Ovary (tissue), 3 donors: ENCODE measurements around the gene AMER3.

Source experiments
- POLR2A ChIP-seq: fragments of 450-650 bp; IDR thresholded peaks from one replicate; pipeline ENCODE4 v1.6.1; 2017; ENCODE audit warnings: antibody characterized with exemption, mild to moderate bottlenecking, moderate library complexity
- TF ChIP-seq, protein P1 (sequence below), 3 donors: fragments of 450-650 bp in 2 of 3; fragments of 200-600 bp in 1 of 3; IDR thresholded peaks; one replicate each; pipeline versions ENCODE4 v1.5.1 to v1.8.0; 2016 to 2022; ENCODE audit warnings: antibody characterized with exemption in 3 of 3, mild to moderate bottlenecking in 1 of 3
- donor health status: DM: no; HTN: no; CAD: no.

DNA sequence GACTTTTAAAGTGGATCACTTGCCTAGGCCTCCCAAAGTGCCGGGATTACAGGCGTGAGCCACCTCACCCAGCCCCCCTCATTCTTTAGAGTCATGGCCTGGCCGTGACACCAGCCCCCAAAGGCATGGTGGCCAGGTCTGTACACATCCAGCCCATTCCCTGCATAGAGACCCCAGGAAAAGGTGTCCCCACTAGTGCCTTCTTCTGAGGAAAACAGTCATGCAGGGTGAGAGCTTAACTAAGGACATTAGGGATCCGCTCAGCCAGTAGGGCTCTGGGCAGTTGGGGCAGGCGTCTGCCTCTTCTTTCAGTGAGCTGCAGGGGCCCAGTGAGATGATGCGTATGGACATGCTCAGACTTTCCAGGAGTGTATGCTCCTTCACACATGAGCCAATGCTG lies 5.7 kb upstream of the AMER3 start:
- TF ChIP-seq, protein P1, sequence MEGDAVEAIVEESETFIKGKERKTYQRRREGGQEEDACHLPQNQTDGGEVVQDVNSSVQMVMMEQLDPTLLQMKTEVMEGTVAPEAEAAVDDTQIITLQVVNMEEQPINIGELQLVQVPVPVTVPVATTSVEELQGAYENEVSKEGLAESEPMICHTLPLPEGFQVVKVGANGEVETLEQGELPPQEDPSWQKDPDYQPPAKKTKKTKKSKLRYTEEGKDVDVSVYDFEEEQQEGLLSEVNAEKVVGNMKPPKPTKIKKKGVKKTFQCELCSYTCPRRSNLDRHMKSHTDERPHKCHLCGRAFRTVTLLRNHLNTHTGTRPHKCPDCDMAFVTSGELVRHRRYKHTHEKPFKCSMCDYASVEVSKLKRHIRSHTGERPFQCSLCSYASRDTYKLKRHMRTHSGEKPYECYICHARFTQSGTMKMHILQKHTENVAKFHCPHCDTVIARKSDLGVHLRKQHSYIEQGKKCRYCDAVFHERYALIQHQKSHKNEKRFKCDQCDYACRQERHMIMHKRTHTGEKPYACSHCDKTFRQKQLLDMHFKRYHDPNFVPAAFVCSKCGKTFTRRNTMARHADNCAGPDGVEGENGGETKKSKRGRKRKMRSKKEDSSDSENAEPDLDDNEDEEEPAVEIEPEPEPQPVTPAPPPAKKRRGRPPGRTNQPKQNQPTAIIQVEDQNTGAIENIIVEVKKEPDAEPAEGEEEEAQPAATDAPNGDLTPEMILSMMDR (IDR thresholded peaks at IDR 0.05) = no peak
- no peak for TF ChIP-seq POLR2A
